C4-2B (cell line): ENCODE results near the gene SYCE1.

Experiments used
- H3K27ac ChIP-seq: fragments of 450-650 bp; 2 replicates; pipeline ENCODE4 v1.5.1; 2017
- CTCF ChIP-seq: fragments of 450-650 bp; conservative IDR thresholded peaks from 2 replicates; pipeline ENCODE4 v1.5.1; 2017; ENCODE audit warnings: mild to moderate bottlenecking
- ZFX ChIP-seq: fragments of 450-650 bp; IDR thresholded peaks from 2 replicates; pipeline ENCODE4 v1.6.1; 2017

SYCE1 gene

DNA sequence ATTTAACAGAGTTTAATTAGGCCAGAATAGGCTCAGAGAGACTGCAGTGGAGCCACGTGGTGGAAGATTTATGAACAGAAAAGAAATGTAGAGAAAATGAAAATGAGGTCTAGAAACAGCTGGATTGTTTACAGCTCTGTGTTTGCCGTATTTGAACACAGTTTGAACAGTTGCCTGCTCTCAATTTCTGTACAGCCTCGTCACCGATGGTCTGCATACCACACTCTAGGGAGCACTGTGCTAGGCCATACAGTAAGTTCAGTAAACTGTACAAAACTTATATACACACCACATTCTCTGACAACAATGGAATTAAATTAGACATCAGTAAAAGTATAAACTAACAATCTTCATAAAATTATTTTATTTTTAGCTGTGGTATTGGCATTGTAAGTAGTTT lies 49.3 kb downstream of the SYCE1 start:
- H3K27ac ChIP-seq, result no peak overlapping the region
- no peak for TF ChIP-seq ZFX
- TF ChIP-seq CTCF, result no peak

DNA sequence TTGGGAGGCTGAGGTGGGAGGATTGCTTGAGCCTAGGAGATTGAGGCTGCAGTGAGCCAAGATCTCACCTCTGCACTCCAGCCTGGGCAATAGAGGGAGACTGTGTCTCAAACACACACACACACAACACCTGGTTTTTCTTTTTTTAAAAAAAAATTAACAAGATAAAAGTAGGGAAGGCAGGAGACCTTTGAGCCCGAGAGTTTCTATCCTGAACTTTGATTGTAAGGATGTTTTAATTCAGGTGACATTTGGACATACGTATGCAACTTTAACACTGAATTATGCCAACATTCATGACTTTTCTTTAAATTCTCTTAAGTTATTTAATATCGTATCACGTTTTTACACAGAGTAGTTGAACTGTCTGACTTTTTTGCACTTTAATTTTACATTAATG lies 49.9 kb downstream of the SYCE1 start:
- no peak for TF ChIP-seq CTCF
- TF ChIP-seq ZFX, result no peak
- no peak overlapping the region for H3K27ac ChIP-seq

DNA sequence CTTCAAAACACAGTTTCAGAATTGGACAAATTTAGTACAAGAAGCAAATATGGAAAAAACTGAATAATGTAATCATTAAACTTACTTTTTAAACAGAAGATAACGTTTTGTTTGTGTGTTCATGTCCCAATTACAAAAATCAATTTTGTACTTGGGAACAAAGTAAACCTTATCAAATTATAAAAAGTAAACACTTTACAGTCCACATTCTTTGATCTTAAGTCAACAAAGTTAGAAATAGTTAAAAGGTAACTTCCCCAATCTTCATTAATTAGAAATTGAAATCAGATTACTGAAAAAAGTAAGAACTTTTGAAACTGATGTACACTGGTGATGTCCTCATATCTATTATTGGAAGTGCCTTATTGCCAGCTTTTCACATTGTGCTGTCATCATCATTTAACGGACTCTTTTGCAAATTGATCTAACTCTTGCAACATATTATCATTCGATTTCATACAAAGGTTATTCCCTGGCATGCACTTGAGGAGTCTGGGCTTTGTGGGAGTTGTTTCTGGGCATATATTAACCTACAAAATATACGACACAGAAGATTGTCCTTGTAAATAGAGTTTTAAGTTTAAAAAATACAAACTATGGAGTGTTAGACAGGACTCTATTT lies 53.4 kb downstream of the SYCE1 start:
- TF ChIP-seq ZFX, result no peak
- no peak for TF ChIP-seq CTCF
- no peak overlapping the region for H3K27ac ChIP-seq

- TF ChIP-seq ZFX (no peak), CTCF (no peak)
- H3K27ac ChIP-seq, result no peak overlapping the region
These were observed 54.0 kb downstream of the SYCE1 start for GRCh38 chr10:133511408-133511807.

- TF ChIP-seq ZFX (no peak), CTCF (no peak)
These were observed 55.7 kb downstream of the SYCE1 start for GRCh38 chr10:133509700-133510099.

More at GRCh38 chr10:133509700-133510099, 55.7 kb downstream of the SYCE1 start:
- no peak overlapping the region for H3K27ac ChIP-seq
